Endothelial cell (in vitro differentiated cells): ENCODE measurements around the gene SCLY. TPM values are rescaled to one million over a fixed set of nuclear protein-coding genes. Genes with fewer than 3 reads are reported as not detected.
A peak's percentile ranks its signal among the peaks of the same experiment; 100 is the strongest.

ENCODE experiments used
- DNase-seq: peaks from one replicate; pipeline ENCODE4 v3.0.0; 2021; ENCODE audit warnings: low spot score
- H3K27ac Mint-ChIP-seq: one replicate; pipeline ENCODE4 v1.8.0; 2021; ENCODE audit warnings: mixed read lengths, inconsistent platforms; ENCODE audit not compliant: unreplicated experiment
- H3K27me3 Mint-ChIP-seq: one replicate; pipeline ENCODE4 v1.8.0; 2021; ENCODE audit warnings: mild to moderate bottlenecking, moderate library complexity, mixed read lengths, inconsistent platforms; ENCODE audit not compliant: unreplicated experiment
- H3K36me3 Mint-ChIP-seq: one replicate; pipeline ENCODE4 v1.8.0; 2021; ENCODE audit warnings: mild to moderate bottlenecking, low read depth, mixed read lengths, inconsistent platforms; ENCODE audit not compliant: unreplicated experiment
- H3K4me1 Mint-ChIP-seq: one replicate; pipeline ENCODE4 v1.8.0; 2021; ENCODE audit warnings: mild to moderate bottlenecking, mixed read lengths, inconsistent platforms; ENCODE audit not compliant: unreplicated experiment
- H3K4me3 Mint-ChIP-seq: one replicate; pipeline ENCODE4 v1.8.0; 2021; ENCODE audit warnings: mild to moderate bottlenecking, mixed read lengths, inconsistent platforms; ENCODE audit not compliant: unreplicated experiment
- H3K9me3 Mint-ChIP-seq: one replicate; pipeline ENCODE4 v1.8.0; 2021; ENCODE audit warnings: mixed read lengths, inconsistent platforms; ENCODE audit not compliant: unreplicated experiment
- total RNA-seq: library from RNA; stranded (reverse); fragmentation: NEBNext Ultra II Directional; extraction: Animal tissue kit (Norgen Biotek cat#: 25700); gene quantifications from one replicate; pipeline ENCODE4 v1.2.1, GENCODE V29; 2021; ENCODE audit not compliant: unreplicated experiment
- TF ChIP-seq, protein P1 (sequence below): fragments of 200-600 bp; sonication (generic); IDR thresholded peaks from one replicate; pipeline ENCODE4 v1.5.0; 2021; ENCODE audit warnings: antibody characterized with exemption; ENCODE audit not compliant: unreplicated experiment

Gene SCLY
- total RNA-seq, 1 donor from 2014 or later = 17.7 TPM

DNA sequence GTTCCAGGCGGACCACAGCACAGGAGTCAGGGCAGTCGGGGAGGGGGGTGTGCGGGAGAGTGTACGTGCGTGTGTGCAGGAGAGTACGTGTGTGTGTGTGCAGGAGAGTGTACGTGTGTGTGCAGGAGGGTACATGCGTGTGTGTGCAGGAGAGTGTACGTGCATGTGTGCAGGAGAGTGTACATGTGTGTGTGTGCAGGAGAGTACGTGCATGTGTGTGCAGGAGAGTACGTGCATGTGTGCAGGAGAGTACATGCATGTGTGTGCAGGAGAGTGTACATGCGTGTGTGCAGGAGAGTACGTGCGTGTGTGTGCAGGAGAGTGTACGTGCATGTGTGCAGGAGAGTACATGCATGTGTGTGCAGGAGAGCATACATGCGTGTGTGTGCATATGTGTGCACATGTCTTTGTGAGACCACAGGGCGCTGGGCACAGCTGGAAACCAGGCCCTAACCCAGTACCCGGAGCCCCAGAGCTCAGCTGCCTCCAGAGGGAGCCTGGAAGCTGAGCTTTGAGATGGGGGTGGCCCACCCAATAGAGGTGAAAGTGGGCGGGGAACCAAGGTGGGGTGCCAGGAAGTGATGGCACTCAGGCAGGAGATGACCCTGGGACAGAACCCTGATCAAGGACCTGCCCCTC is 63.8 kb downstream of the SCLY start:
- Mint-ChIP-seq H3K9me3 (no peaks in the 10 kb centered on the region), H3K27me3 (peaks cover 8% of the 10 kb centered on the region), H3K27ac (no peak overlapping the region), H3K36me3 (no peaks in the 10 kb centered on the region), H3K4me1 (no peaks in the 10 kb centered on the region), H3K4me3 (peak overlapping the region; percentile 15)
- TF ChIP-seq, protein P1, sequence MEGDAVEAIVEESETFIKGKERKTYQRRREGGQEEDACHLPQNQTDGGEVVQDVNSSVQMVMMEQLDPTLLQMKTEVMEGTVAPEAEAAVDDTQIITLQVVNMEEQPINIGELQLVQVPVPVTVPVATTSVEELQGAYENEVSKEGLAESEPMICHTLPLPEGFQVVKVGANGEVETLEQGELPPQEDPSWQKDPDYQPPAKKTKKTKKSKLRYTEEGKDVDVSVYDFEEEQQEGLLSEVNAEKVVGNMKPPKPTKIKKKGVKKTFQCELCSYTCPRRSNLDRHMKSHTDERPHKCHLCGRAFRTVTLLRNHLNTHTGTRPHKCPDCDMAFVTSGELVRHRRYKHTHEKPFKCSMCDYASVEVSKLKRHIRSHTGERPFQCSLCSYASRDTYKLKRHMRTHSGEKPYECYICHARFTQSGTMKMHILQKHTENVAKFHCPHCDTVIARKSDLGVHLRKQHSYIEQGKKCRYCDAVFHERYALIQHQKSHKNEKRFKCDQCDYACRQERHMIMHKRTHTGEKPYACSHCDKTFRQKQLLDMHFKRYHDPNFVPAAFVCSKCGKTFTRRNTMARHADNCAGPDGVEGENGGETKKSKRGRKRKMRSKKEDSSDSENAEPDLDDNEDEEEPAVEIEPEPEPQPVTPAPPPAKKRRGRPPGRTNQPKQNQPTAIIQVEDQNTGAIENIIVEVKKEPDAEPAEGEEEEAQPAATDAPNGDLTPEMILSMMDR = no peak
- DNase-seq = no peak

DNA sequence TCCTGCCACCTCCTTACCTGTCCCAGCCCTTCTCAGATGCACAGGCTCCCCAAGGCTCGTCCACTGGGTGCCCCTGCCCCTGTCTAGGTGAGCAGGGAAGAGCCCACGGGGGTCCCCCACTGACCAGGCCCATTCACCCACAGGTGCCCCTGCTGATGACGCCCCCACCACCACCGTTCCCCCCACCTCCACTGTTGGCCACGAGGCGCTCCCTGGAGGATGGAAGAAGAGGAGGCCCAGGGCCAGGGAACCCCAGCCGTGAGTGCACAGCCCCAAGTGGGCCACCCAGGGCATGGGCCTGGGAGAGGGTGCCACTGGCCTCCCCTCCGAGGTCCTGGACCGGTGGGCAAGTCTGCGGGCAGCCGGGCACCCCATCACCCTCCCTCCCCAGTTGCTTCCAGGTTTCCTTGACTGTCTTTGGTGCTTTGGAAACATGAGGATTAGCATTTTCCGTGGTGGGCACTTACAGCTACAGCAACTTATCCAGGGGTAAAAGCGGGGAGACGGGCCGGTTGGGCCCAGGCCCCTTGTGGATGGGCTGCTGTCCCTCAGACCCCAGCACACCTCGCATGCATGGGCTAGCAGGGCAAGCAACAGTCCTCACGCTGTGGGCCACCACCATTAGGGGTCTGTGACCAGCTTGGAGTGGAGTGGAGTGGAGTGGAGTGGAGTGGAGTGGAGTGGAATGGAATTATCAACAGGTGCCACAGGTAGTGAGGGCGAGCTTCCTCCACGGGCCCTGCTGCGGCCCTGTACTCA is 64.5 kb downstream of the SCLY start:
- H3K4me1 Mint-ChIP-seq = no peaks in the 10 kb centered on the region
- H3K27ac Mint-ChIP-seq = no peak overlapping the region
- DNase-seq = no peak
- H3K9me3 Mint-ChIP-seq = no peaks in the 10 kb centered on the region
- H3K4me3 Mint-ChIP-seq = no peak overlapping the region
- peaks cover 8% of the 10 kb centered on the region for H3K27me3 Mint-ChIP-seq
- TF ChIP-seq, protein P1 = no peak
- H3K36me3 Mint-ChIP-seq = no peaks in the 10 kb centered on the region

DNA sequence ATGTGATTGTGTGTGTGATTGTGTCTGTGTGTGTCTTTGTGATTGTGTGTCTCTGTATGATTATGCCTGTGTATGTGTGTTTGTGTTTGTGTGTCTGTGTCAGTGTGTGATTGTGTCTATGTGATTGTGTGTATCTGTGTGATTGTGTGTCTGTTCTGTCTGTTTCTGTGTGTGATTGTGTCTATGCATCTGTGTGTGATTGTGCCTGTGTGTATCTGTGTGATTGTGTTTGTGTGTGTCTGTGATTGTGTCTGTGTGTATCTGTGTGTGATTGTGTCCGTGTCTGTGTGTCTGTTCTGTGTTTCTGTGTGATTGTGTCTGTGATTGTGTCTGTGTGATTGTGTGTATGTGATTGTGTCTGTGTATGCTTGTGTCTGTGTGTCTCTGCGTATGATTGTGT is 65.5 kb downstream of the SCLY start:
- no peaks in the 10 kb centered on the region for H3K4me1 Mint-ChIP-seq
- TF ChIP-seq, protein P1 = no peak
- H3K27ac Mint-ChIP-seq = no peak overlapping the region

DNA sequence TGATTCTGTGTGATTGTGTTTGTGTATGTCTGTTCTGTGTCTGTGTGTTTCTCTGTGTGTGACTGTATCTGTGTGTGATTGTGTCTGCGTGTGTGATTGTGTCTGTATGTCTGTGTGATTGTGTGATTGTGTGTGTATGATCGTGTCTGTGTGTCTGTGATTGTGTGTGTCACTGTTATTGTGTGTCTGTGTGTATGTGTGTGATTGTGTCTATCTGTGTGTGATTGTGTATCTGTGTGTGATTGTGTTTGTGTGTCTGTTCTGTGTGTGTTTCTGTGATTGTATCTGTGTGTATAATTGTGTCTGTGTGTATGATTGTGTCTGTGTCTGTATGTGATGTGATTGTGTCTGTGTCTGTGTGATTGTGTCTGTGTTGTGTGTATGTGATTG is 66.0 kb downstream of the SCLY start:
- no peak for DNase-seq
- TF ChIP-seq, protein P1 = no peak
- Mint-ChIP-seq H3K9me3 (no peaks in the 10 kb centered on the region), H3K4me3 (no peak overlapping the region), H3K27ac (no peak overlapping the region), H3K4me1 (no peaks in the 10 kb centered on the region), H3K27me3 (peaks cover 8% of the 10 kb centered on the region), H3K36me3 (no peaks in the 10 kb centered on the region)

More for the DNA sequence above, 65.5 kb downstream of the SCLY start:
- H3K27me3 Mint-ChIP-seq = peaks cover 8% of the 10 kb centered on the region
- H3K9me3 Mint-ChIP-seq = no peaks in the 10 kb centered on the region
- DNase-seq = no peak
- no peaks in the 10 kb centered on the region for H3K36me3 Mint-ChIP-seq
- H3K4me3 Mint-ChIP-seq = no peak overlapping the region
